ENCODE data around the gene ECE1. TPM values are rescaled to one million over a fixed set of nuclear protein-coding genes. Genes with fewer than 3 reads are reported as not detected.
"Not testable (repeated sequence)": the region's sequence is repeated elsewhere in the genome, so short reads cannot be mapped to it uniquely, and the experiment has no call there.

Gene ECE1
- total RNA-seq, 2 donors from 2014 or later: 79.1 to 83.3 TPM

DNA sequence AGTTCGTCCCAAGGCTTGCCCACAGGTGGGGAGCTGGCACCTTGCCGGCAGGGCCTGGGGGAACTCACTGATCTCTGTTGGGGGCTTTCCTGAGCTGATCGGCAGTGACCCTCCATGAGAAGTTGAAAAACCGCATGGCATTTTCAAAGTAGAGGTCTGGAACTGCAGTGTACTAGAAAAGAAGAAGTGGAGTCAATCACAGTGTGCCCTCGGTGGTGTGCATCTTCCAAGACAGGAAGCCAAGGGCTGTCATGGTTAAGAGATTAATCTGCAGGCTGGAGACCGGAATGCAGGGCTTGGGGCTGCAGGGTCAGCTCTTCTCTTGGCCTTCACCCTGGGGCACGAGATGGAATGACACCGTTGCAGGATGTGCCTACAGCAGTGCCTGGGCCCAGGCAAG, 56.8 kb downstream of the ECE1 start:
- 58 to 78% methylated on average over 5 to 8 of the region's 8 CpGs for WGBS, 2 donors
- Histone ChIP-seq H3K36me3 (replicated peaks in 1 of 2; ENCODE audit: insufficient read depth in 1 of 2, low read depth in 2 of 2) (peaks cover 11 to 15% of the 10 kb centered on the region in 2 donors), H3K27me3 (no peaks in the 10 kb centered on the region), H3K4me1 (peaks cover 18% of the 10 kb centered on the region), H3K4me3 (no peak overlapping the region), H3K9me3 (no peaks in the 10 kb centered on the region), H3K27ac (no peak overlapping the region)
- intact Hi-C loops (cut with DNase I): loop anchor here (5.0 to 10.0 kb wide), 2 partner anchors 134 to 421 kb away; no protein-coding TSS in a partner anchor
- ATAC-seq: no peak
- TF ChIP-seq POLR2A (IDR thresholded peaks at IDR 0.05): no peak
- TF ChIP-seq, protein P1, sequence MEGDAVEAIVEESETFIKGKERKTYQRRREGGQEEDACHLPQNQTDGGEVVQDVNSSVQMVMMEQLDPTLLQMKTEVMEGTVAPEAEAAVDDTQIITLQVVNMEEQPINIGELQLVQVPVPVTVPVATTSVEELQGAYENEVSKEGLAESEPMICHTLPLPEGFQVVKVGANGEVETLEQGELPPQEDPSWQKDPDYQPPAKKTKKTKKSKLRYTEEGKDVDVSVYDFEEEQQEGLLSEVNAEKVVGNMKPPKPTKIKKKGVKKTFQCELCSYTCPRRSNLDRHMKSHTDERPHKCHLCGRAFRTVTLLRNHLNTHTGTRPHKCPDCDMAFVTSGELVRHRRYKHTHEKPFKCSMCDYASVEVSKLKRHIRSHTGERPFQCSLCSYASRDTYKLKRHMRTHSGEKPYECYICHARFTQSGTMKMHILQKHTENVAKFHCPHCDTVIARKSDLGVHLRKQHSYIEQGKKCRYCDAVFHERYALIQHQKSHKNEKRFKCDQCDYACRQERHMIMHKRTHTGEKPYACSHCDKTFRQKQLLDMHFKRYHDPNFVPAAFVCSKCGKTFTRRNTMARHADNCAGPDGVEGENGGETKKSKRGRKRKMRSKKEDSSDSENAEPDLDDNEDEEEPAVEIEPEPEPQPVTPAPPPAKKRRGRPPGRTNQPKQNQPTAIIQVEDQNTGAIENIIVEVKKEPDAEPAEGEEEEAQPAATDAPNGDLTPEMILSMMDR (IDR thresholded peaks at IDR 0.05): no peak
- DNase-seq: no peak

DNA sequence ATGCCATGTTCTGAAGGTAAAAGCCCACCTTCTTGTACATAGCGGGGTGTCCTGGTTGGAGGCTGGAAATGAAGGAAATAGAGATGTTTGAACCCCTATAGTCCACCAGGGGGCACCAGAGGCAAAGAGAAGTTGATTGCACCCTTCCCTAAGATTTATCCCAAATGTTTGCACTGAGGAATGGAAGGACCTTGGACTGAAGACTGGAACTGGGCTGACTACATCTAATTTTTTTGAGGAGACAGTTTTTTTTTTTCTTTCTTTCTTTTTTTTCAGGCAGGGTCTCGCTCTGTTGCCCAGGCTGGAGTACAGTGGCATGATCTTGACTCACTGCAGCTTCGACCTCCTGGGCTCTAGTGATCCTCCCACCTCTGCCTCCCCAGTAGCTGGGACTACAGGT, 58.2 kb downstream of the ECE1 start:
- 64 to 78% methylated on average over 3 of the region's 3 CpGs for WGBS, 2 donors
- Histone ChIP-seq H3K4me1 (peaks cover 3% of the 10 kb centered on the region), H3K4me3 (no peak overlapping the region), H3K27me3 (no peaks in the 10 kb centered on the region), H3K36me3 (replicated peaks in 1 of 2; ENCODE audit: insufficient read depth in 1 of 2, low read depth in 2 of 2) (peaks cover 11 to 26% of the 10 kb centered on the region in 2 donors), H3K9me3 (no peaks in the 10 kb centered on the region), H3K27ac (no peak overlapping the region)
- TF ChIP-seq, protein P1 (IDR thresholded peaks at IDR 0.05): peak; percentile 47 to 93 (median 87)
- TF ChIP-seq POLR2A (IDR thresholded peaks at IDR 0.05): no peak
- peak; percentile 54 to 67 (median 62) for DNase-seq
- intact Hi-C loops (cut with DNase I): loop anchor here (5.0 to 10.0 kb wide), 2 partner anchors 135 to 423 kb away; no protein-coding TSS in a partner anchor
- ATAC-seq: peak; percentile 82

DNA sequence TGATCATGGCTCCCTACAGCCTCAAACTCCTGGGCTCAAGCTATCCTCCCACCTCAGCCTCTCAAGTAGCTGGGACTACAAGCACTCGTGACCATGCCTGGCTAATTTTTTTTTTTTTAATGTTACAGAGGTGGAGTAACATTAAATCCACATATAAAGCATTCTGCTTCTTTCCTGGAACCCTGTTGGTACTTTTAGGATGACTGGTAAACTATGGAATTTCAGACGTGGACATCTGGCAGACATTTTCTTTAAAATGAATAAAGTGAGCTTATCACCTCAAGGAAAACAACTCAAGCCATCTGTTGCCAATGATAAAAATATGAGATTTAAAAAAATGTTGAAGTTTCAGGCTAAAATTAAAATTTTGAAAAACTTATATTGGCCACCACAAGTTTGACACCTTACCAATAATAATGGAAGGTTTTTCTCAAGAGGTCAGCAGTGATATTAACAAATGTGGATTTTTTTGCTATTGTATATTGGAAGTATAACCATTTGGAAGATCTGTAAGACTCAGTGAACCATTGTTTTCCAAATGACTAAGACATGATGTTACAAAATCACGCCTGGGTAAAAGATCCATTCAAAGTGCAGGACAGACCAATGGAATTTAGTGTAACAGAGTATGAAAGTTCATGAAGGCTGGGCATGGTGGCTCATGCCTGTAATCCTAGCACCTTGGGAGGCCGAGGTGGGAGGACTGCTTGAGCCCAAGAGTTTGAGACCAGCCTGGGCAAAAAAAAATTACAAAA, 60.8 kb downstream of the ECE1 start:
- no peak for DNase-seq
- Histone ChIP-seq H3K27me3 (no peaks in the 10 kb centered on the region), H3K36me3 (replicated peaks in 1 of 2; ENCODE audit: insufficient read depth in 1 of 2, low read depth in 2 of 2) (peaks cover 4 to 34% of the 10 kb centered on the region in 2 donors), H3K4me1 (no peaks in the 10 kb centered on the region), H3K4me3 (no peak overlapping the region), H3K27ac (no peak overlapping the region), H3K9me3 (no peaks in the 10 kb centered on the region)
- intact Hi-C loops (cut with DNase I): no loop called here
- no peak for ATAC-seq
- WGBS, 2 donors: 84 to 86% methylated on average over 4 of the region's 4 CpGs
- TF ChIP-seq, protein P1 (IDR thresholded peaks at IDR 0.05): no peak
- no peak for TF ChIP-seq POLR2A (IDR thresholded peaks at IDR 0.05)

DNA sequence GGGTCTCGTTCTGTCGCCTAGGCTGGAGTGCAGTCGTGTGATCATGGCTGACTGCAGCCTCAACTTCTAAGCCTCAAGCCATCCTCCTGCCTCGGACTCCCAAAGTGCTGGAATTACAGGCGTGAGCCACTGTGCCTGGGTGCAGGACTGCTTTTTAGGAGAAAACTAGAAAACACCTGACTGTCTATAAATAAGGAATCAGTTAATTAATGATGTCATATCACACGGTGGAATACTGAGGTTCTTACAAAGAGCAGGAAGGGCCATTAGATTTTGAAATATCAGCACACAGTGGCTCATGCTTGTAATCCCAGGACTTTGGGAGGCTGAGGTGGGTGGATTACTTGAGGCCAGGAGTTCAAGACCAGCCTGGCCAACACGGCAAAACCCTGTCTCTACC, 62.0 kb downstream of the ECE1 start:
- DNase-seq; H3K4me3 ChIP-seq; H3K27ac ChIP-seq; H3K9me3 ChIP-seq; H3K27me3 ChIP-seq; ATAC-seq; intact Hi-C loops (cut with DNase I); H3K4me1 ChIP-seq: not testable (repeated sequence)
- H3K36me3 ChIP-seq (replicated peaks in 1 of 2; ENCODE audit: insufficient read depth in 1 of 2, low read depth in 2 of 2): peaks cover 4 to 37% of the 10 kb centered on the region in 2 donors
- 78 to 84% methylated on average over 3 to 7 of the region's 7 CpGs for WGBS, 2 donors

DNA sequence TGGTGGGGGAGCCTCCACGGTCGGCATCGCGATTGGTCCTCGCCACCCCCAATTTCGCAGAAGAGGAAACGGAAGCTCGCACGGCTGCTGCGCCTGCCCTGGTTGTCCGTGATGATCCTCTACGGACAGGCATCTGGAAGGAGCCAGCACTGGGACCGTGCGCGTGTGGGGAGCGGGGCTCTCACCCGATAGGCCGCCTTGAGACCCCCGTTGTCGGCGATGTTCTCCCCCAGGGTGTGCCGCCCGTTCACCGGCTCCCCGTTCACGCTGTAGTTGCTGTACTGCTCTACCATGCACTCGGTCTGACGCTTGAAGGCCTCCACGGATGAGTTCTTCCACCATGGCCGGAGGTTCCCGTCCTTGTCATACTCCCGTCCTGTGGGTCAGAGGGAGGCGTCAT, 65.2 kb downstream of the ECE1 start:
- Histone ChIP-seq H3K27ac (no peak overlapping the region), H3K36me3 (replicated peaks in 1 of 2; ENCODE audit: insufficient read depth in 1 of 2, low read depth in 2 of 2) (peaks cover 10 to 54% of the 10 kb centered on the region in 2 donors), H3K4me3 (no peak overlapping the region), H3K27me3 (no peaks in the 10 kb centered on the region), H3K9me3 (no peaks in the 10 kb centered on the region), H3K4me1 (no peaks in the 10 kb centered on the region)
- DNase-seq: no peak
- 95% methylated on average over 25 to 32 of the region's 33 CpGs for WGBS, 2 donors
- intact Hi-C loops (cut with DNase I): no loop called here
- no peak for TF ChIP-seq POLR2A (IDR thresholded peaks at IDR 0.05)
- TF ChIP-seq, protein P1 (IDR thresholded peaks at IDR 0.05): no peak
- no peak for ATAC-seq
